Embryonic facial prominence (tissue), 1 donor: ENCODE results near the gene SLC30A1.
"Not testable (repeated sequence)": the region's sequence is repeated elsewhere in the genome, so short reads cannot be mapped to it uniquely, and the experiment has no call there.

ENCODE experiments used
- DNase-seq: peaks from one replicate; pipeline ENCODE4 v3.0.0-alpha.2; 2016; ENCODE audit errors: extremely low spot score

Gene SLC30A1

DNA sequence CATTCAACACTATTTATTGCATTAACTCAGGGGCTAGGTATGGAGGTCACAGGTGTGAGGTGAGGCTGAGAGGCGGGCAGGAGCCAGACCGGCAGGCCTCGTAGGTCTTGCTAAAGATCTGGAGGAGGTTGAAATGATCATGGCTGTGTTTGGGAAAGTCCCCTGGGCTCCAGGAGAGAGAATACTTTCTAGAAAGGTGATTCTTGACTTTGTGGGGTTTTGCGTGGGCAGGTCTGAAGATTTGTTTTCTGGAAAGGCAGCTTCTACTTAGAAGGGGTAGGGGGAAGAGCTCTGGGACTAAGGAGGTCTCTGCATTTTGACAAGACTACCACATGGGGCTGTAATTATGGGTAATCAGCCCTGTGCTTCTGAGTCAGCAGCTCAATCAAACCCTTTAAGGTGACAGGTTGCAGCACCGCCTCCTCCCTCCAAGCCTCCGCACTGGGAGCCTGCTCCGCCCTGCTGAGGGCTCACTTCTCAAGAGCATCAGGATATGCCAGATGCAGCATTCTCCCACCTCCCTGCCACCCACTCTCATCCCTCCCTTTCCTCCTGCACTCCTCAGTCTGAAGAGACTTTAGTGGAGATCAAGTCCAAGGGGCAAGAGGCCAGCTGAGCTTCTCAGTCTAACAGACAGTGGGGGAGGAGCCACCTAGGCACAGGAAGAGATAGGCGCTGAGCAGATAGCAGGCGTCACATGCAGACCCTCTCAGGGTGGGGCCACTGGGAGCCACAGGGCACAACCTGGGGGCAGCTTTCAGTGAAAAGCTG is 30.5 kb downstream of the SLC30A1 start:
- no peak for DNase-seq

- no peak for DNase-seq
Observed at GRCh38 chr1:211547710-211548109, 31.3 kb downstream of the SLC30A1 start.

- no peak for DNase-seq
Observed at GRCh38 chr1:211546543-211546942, 32.4 kb downstream of the SLC30A1 start.

DNA sequence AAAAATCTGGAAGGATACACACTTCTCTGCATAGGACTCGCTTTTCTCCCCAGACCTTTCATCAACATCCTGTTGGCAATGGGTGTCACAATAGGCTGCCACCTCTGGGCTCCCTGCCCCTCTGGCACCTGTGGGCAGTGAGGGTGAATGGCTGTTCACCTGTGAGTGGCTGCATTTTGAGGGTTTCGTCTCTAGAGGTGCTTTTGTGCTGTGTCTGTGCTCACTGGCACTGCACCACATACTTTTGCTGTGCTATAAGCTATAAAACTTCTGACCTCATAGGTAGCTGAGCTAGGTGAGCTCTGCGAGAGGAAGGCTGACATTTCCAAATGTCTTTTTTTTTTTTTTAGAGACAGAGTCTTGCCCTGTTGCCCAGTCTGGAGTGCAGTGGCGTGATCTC is 35.9 kb downstream of the SLC30A1 start:
- no peak for DNase-seq

- DNase-seq, result no peak
Observed at GRCh38 chr1:211541720-211542477, 37.1 kb downstream of the SLC30A1 start.

- no peak for DNase-seq
Observed at GRCh38 chr1:211541278-211541677, 37.7 kb downstream of the SLC30A1 start.

DNA sequence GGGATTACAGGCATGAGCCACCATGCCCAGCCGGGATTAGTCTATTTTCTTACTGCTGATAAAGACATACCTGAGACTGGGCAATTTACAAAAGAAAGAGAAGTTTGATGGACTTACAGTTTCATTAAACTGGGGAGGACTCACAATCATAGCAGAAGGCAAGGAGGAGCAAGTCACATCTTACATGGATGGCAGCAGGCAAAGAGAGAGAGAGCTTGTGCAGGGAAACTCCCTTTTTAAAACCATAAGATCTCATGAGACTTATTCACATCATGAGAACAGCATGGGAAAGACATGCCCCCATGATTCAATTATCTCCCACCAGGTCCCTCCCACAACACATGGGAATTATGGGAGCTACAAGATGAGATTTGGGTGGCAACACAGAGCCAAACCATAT is 38.1 kb downstream of the SLC30A1 start:
- not testable (repeated sequence) for DNase-seq

DNA sequence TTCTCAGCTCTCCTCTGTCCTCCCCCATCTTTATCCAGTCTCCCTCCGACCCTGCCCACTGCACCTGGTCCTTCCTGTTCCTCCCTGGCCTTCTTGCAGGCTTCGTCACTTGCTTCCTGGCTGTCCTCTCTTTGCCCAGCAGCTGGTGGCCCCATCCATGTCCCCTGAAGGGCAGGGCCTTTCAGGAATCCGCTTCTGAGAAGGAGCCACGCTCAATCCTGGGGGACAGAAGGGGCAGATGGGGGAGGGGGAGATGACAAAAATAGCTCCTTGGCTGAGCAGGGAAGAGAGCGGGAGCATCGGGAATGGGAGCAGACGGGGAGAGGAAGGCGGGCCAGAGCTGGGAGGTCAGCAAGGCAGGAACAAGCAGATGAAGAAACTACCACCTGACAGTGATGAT is 40.7 kb downstream of the SLC30A1 start:
- no peak for DNase-seq

DNA sequence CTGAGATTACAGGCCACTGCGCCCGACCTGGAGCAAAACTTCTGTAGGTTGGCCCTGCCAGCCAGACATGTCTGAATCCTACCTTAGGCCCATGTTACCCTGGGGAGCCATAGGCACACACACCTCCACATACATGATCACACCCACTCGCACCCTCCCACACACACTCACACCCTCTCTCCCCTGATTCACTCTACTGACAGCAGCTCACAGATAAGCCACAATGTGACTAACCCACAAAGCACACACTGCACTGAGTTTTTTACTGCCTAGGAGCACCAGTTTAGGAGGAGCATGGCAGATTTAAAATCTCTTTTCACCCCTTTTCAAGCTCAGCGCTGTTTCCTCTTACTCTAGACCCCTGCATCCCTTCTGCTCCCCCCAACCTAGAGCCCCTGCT is 41.7 kb downstream of the SLC30A1 start:
- DNase-seq, result no peak

DNA sequence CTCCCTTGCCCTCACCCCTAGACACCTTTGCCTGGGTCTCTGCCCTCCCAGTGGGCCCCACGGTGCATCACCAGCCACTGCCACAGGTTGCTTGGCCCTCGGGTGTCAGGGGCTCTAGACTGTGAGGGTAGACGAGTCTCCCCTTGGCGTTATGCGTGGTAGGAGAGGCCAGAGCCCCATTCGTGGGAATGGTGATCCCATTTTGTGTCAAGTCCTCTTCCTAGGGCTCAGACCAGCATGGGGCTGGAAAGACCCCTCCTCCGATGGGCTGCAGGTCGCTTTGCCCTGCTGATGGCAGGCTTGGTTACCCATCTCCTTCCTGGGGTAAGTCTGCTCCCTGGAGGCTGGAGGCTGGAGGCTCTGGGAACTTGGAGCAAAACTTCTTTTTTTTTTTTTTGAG is 42.4 kb downstream of the SLC30A1 start:
- no peak for DNase-seq

GRCh38 chr1:211535346-211535745 is 43.6 kb downstream of the SLC30A1 start:
- DNase-seq, result no peak

GRCh38 chr1:211534545-211535291 is 44.2 kb downstream of the SLC30A1 start:
- no peak for DNase-seq

DNA sequence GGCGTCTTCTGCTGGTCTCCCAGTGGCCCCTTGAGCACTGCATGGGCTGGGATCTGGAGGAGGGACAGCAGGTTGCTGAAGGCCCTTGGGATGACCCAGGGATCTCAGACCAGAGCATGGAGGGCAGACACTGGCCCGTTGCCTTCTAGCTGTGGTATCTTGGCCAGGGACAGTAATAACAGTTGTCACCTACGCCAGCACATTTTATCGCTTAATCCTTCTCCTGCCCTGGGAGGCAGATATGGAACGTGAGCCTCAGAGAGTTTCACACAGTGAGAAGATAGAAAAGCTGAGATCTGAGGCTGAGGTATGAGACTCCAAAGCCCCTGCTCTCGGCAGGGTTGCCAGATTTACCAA is 46.9 kb downstream of the SLC30A1 start:
- no peak for DNase-seq

DNA sequence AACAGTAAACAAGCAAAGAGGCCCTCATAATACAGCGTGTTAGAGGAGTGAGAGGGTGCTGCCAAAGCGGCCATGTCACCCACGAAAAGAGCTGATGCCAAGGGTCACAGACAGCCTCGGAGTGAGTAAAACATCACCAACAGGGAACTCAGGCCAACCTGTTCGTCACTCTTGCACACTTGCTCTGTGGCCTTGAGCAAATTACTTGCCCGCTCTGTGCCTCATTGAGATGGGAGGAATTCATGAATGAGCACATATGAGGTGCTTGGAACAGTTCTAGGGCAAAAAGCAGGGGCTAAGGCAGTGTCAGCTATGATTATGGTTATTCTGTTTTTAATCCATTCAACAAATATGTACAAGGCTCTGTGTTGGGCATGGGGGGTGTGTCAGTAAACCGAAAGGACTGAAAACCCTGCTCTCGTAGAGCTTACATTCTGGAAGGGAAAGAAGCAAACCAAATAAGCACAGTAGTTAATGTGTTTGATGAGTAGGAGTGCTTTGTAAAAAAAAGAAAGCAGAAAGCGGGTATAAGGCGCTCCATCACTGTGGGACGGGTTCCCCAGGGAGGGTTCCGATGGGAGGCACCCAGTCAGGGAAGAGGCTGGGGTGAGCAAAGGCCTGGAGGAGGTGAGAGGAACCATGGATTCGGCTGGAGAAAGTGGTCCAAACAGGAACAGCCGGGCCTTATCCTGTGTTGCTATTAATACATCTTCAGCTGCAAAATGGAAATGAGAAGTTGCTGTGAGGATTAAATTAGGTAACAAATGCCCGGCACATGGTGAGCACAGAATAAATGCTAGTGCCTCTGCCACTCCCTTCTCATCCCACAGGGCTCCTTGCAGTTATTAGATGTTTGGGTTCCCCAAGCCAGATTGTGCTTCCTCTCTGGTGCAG is 47.5 kb downstream of the SLC30A1 start:
- no peak for DNase-seq

GRCh38 chr1:211530102-211530501 is 48.9 kb downstream of the SLC30A1 start:
- DNase-seq, result no peak

GRCh38 chr1:211529453-211529852 is 49.5 kb downstream of the SLC30A1 start:
- DNase-seq, result no peak

- no peak for DNase-seq
Observed at GRCh38 chr1:211529011-211529410, 50.0 kb downstream of the SLC30A1 start.

DNA sequence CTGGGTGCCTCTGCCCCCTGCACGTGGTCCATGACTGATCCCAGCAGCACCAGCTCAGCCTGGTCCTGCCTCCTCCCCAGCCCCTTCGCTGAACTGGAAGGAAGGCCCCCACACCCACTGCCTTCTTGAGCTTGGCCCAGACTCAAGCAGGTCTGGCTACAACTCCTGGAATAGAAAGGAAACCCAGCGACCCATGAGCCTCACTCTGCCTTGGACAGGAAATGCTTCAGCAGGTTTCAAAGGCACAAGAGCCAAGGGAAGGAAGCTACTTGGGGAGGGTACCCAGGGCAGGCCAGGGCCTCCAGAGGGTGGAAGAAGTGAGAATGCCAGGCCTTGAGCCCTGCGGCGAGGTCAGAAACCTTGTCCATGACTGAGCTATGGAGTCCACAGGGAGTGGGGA is 51.1 kb downstream of the SLC30A1 start:
- DNase-seq, result no peak

- DNase-seq, result no peak
Observed at GRCh38 chr1:211527006-211527405, 52.0 kb downstream of the SLC30A1 start.

DNA sequence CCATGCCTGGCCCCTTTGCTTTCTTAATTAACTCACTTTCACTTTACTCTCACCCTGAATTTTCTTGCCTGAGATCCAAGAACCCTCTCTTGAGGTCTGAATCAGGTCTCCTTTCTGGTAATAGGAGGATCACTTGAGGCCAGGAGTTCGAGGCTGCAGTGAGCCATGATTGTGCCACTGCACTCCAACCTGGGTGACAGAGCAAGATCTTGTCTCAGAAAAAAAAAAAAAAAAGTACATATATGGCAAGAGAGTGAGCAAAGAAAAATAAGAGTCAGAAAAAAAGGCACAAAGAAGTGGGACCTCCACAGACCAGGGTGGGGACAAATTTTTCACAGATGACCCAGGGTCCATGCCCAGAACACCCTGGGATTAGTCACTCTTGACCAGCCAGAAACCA is 52.9 kb downstream of the SLC30A1 start:
- no peak for DNase-seq

DNA sequence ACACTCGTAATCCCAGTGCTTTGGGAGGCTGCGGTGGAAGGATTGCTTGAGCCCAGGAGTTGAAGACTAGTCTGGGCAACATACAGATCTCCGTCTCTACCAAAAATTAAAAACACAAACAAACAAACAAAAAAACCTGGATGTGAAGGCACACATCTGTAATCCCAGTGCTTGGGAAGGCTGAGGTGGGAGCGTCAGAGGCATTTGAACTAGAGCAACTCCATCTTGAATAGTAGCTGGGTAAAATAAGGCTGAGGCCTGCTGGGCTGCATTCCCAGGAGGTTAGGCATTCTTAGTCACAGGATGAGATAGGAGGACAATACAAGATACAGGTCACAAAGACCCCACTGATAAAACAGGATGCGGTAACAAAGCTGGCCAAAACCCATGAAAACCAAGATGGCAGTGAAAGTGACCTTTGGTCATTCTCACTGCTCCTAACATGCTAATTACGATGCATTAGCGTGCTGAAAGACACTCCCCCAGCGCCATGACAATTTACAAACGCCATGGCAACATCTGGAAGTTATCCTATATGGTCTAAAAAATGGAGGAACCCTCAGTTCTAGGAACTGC is 53.8 kb downstream of the SLC30A1 start:
- DNase-seq, result no peak
